SK-N-SH (cell line): ENCODE results near the gene MAOB. TPM values are rescaled to one million over a fixed set of nuclear protein-coding genes. Genes with fewer than 3 reads are reported as not detected.

Source experiments
- CTCF ChIA-PET: fragments of 300-600, 350-600 bp; formaldehyde crosslinking; extraction: SDS; loops from one replicate; lab custom pipeline; 2021; lab: Yijun Ruan, JAX
- POLR2A ChIA-PET: fragments of 350-600 bp; sonication (Branson Sonifier 250); formaldehyde crosslinking; extraction: SDS; loops from one replicate; lab custom pipeline; 2020; ENCODE audit warnings: antibody characterized with exemption, inconsistent platforms; lab: Yijun Ruan, JAX
- DNase-seq: peaks from one replicate; pipeline ENCODE4 v3.0.0; 2012
- H2AFZ ChIP-seq: fragments of 200-600 bp; sonication (generic); 2 replicates; pipeline ENCODE4 v1.8.1; 2016; ENCODE audit warnings: antibody characterized with exemption, mild to moderate bottlenecking, low read depth
- H3F3A ChIP-seq: fragments of 200-600 bp; sonication (generic); replicated peaks from 2 replicates; pipeline ENCODE3; 2016; ENCODE audit warnings: antibody characterized with exemption, mild to moderate bottlenecking; ENCODE audit not compliant: insufficient read depth
- H3K27ac ChIP-seq, 2 experiments: fragments of 200-500 bp in 1 of 2; fragments of 200-600 bp in 1 of 2; sonication (Bioruptor generic) in 1 of 2; sonication (generic), shearing (Covaris generic) in 1 of 2; 2 replicates each; pipeline versions ENCODE4 v1.5.1 to v1.6.1; 2014 to 2016; ENCODE audit warnings: low read depth in 2 of 2, inconsistent platforms in 1 of 2, low read length in 1 of 2, mild to moderate bottlenecking in 1 of 2, mixed read lengths in 1 of 2
- H3K27me3 ChIP-seq: fragments of 200-600 bp; sonication (generic), shearing (Covaris generic); 2 replicates; pipeline ENCODE4 v1.6.1; 2016; ENCODE audit warnings: mixed run types; ENCODE audit not compliant: insufficient read depth
- H3K36me3 ChIP-seq, 2 experiments: fragments of 200-500 bp in 1 of 2; fragments of 200-600 bp in 1 of 2; sonication (Bioruptor generic) in 1 of 2; sonication (generic) in 1 of 2; replicated peaks in 1 of 2; 2 replicates each; pipeline versions ENCODE3 to v1.5.1; 2014 to 2016; ENCODE audit warnings: low read length in 1 of 2, mild to moderate bottlenecking in 1 of 2; ENCODE audit not compliant: insufficient read depth in 2 of 2, control insufficient read depth in 1 of 2
- H3K4me1 ChIP-seq, 2 experiments: fragments of 200-500 bp in 1 of 2; fragments of 200-600 bp in 1 of 2; sonication (Bioruptor generic) in 1 of 2; sonication (generic), shearing (Covaris generic) in 1 of 2; 2 replicates each; pipeline versions ENCODE4 v1.5.1 to v1.6.1; 2014 to 2016; ENCODE audit warnings: low read depth in 1 of 2, low read length in 1 of 2, mixed run types in 1 of 2; ENCODE audit not compliant: insufficient read depth in 2 of 2, control insufficient read depth in 1 of 2
- H3K4me2 ChIP-seq: fragments of 200-600 bp; sonication (generic), shearing (Covaris generic); 2 replicates; pipeline ENCODE4 v1.6.1; 2017; ENCODE audit warnings: mixed run types
- H3K4me3 ChIP-seq, 2 experiments: fragments of 200-500 bp in 1 of 2; fragments of 200-600 bp in 1 of 2; sonication (Bioruptor generic) in 1 of 2; sonication (generic), shearing (Covaris generic) in 1 of 2; 2 replicates each; pipeline versions ENCODE4 v1.5.1 to v1.8.1; 2014 to 2016; ENCODE audit warnings: low read depth in 2 of 2, inconsistent platforms in 1 of 2, low read length in 1 of 2, mild to moderate bottlenecking in 1 of 2, mixed read lengths in 1 of 2, moderate library complexity in 1 of 2
- H3K79me2 ChIP-seq: fragments of 200-600 bp; sonication (generic); 2 replicates; pipeline ENCODE4 v1.8.1; 2017; ENCODE audit warnings: mild to moderate bottlenecking; ENCODE audit not compliant: insufficient read depth
- H3K9ac ChIP-seq: fragments of 200-600 bp; sonication (generic); 2 replicates; pipeline ENCODE4 v1.6.1; 2017; ENCODE audit warnings: mixed run types
- H3K9me2 ChIP-seq: fragments of 200-600 bp; sonication (generic); 2 replicates; pipeline ENCODE4 v1.6.1; 2017; ENCODE audit warnings: mixed run types
- H3K9me3 ChIP-seq: fragments of 200-600 bp; sonication (generic); 2 replicates; pipeline ENCODE4 v1.6.1; 2017; ENCODE audit warnings: mixed run types, mild to moderate bottlenecking, moderate library complexity
- H4K20me1 ChIP-seq: fragments of 200-600 bp; sonication (generic); 2 replicates; pipeline ENCODE4 v1.6.1; 2017; ENCODE audit warnings: mild to moderate bottlenecking, mixed run types; ENCODE audit not compliant: insufficient read depth
- ELF1 ChIP-seq: IDR thresholded peaks from 2 replicates; pipeline ENCODE4 v1.4.0; 2012
- EP300 ChIP-seq, 2 experiments: IDR thresholded peaks; 2 replicates each; pipeline versions ENCODE4 v1.4.0 to v1.6.1; 2012; ENCODE audit warnings: borderline replicate concordance in 1 of 2, low read depth in 1 of 2, low read length in 1 of 2
- EZH2phosphoT487 ChIP-seq: fragments of 200-600 bp; sonication (generic); IDR thresholded peaks from 2 replicates; pipeline ENCODE4 v1.6.1; 2017; ENCODE audit warnings: low read depth, mixed run types, mild to moderate bottlenecking, antibody characterized with exemption, moderate library complexity, borderline replicate concordance
- FOXJ3 ChIP-seq: sonication (generic); formaldehyde crosslinking; IDR thresholded peaks from 2 replicates; pipeline ENCODE4 v1.5.1; 2020; ENCODE audit warnings: mild to moderate bottlenecking, missing genetic modification reagents
- FOXM1 ChIP-seq: IDR thresholded peaks from 2 replicates; pipeline ENCODE4 v1.4.0; 2012; ENCODE audit warnings: low read depth, mild to moderate bottlenecking
- GATA2 ChIP-seq: sonication (generic); formaldehyde crosslinking; IDR thresholded peaks from 2 replicates; pipeline ENCODE4 v1.5.0; 2020; ENCODE audit warnings: mild to moderate bottlenecking, missing genetic modification reagents
- NRF1 ChIP-seq: IDR thresholded peaks from 2 replicates; pipeline ENCODE4 v1.6.1; 2012; ENCODE audit warnings: low read depth, mild to moderate bottlenecking, low read length
- POLR2AphosphoS5 ChIP-seq: IDR thresholded peaks from 2 replicates; pipeline ENCODE4 v1.6.1; 2012; ENCODE audit warnings: low read depth, low read length
- RAD21 ChIP-seq: IDR thresholded peaks from 2 replicates; pipeline ENCODE4 v1.6.1; 2012; ENCODE audit warnings: mild to moderate bottlenecking, low read length
- REST ChIP-seq: IDR thresholded peaks from 2 replicates; pipeline ENCODE4 v1.6.1; 2012; ENCODE audit warnings: mild to moderate bottlenecking, low read depth, low read length, moderate library complexity
- RFX5 ChIP-seq: IDR thresholded peaks from 2 replicates; pipeline ENCODE4 v1.6.1; 2012; ENCODE audit warnings: mild to moderate bottlenecking, improper control_type of control experiment, low read length
- RXRA ChIP-seq: IDR thresholded peaks from 2 replicates; pipeline ENCODE4 v1.4.0; 2012; ENCODE audit warnings: low read depth, mild to moderate bottlenecking, borderline replicate concordance
- SIN3A ChIP-seq: IDR thresholded peaks from 2 replicates; pipeline ENCODE4 v1.6.1; 2012; ENCODE audit warnings: low read depth, mild to moderate bottlenecking, low read length, moderate library complexity, borderline replicate concordance
- SMC3 ChIP-seq: IDR thresholded peaks from 2 replicates; pipeline ENCODE4 v1.6.1; 2012; ENCODE audit warnings: low read depth, low read length, improper control_type of control experiment
- TCF12 ChIP-seq: IDR thresholded peaks from 2 replicates; pipeline ENCODE4 v1.4.0; 2012
- USF1 ChIP-seq: IDR thresholded peaks from 2 replicates; pipeline ENCODE4 v1.4.0; 2012; ENCODE audit warnings: low read depth, borderline replicate concordance
- WGBS: methylation state at CpG from one replicate; pipeline ENCODE4 v1.1.6; 2017; ENCODE audit warnings: low lambda C conversion rate; 5-methylcytosine and 5-hydroxymethylcytosine counted together
- polyA plus RNA-seq, 3 experiments: library from polyadenylated mRNA; depleted of rRNA; stranded (reverse); fragments of >200 nt; gene quantifications; 2 replicates each; pipeline ENCODE4 v1.2.3, GENCODE V29; 2012

MAOB gene
- polyA plus RNA-seq, 1 of the 3 experiments (the other 2 are of a cell fraction), result 0.92 TPM

- Histone ChIP-seq H3K27ac (peak overlapping the region; percentile 58 to 63; a peak in 3 of 4 replicates), H3K4me3 (no peak overlapping the region), H3K79me2 (no peaks in the 10 kb centered on the region), H3K9me2 (no peaks in the 10 kb centered on the region), H2AFZ (no peak overlapping the region), H4K20me1 (no peaks in the 10 kb centered on the region), H3K4me1 (no peaks in the 10 kb centered on the region; a peak in 1 of 4 replicates), H3K4me2 (peak overlapping the region; percentile 5; the same call in 1 of the 2 replicates), H3K36me3 (no peaks in the 10 kb centered on the region), H3K27me3 (no peaks in the 10 kb centered on the region), H3F3A (no peaks in the 10 kb centered on the region), H3K9ac (no peak overlapping the region), H3K9me3 (no peaks in the 10 kb centered on the region)
- ChIA-PET CTCF (interaction anchor here (1.0 kb wide), 1 partner anchor 14 kb away, joined by 3 read pairs; no protein-coding TSS in a partner anchor), POLR2A (no interaction called here)
- DNase-seq, result peak; percentile 20
- WGBS, result 21% methylated on average over 8 of the region's 8 CpGs
- TF ChIP-seq USF1 (no peak), SIN3A (no peak), ELF1 (no peak), EZH2phosphoT487 (no peak), SMC3 (no peak), FOXM1 (no peak), REST (no peak), NRF1 (no peak), RXRA (no peak), RAD21 (no peak), TCF12 (no peak), EP300 (IDR thresholded peaks at IDR 0.05; ENCODE audit: borderline replicate concordance in 1 of 2, low read depth in 1 of 2, low read length in 1 of 2) (no peak), GATA2 (no peak), POLR2AphosphoS5 (no peak), RFX5 (no peak), FOXJ3 (no peak)
These were observed 21.4 kb downstream of the MAOB start for GRCh38 chrX:43860646-43861370.
